LoVo (cell line): ENCODE results near the gene CD40.
"Not testable (repeated sequence)": the region's sequence is repeated elsewhere in the genome, so short reads cannot be mapped to it uniquely, and the experiment has no call there.

Experiments used
- DNase-seq: peaks from one replicate; pipeline ENCODE4 v3.0.0-alpha.2; 2016; ENCODE audit warnings: low spot score

CD40 gene

GRCh38 chr20:46117704-46118467 is at the start of gene CD40:
CD40 (plus strand) TSS chr20:46118314; CDS start chr20:46118344, 30 bp downstream.
- DNase-seq: no peak

- no peak for DNase-seq
Observed at GRCh38 chr20:46070215-46070900, 47.8 kb upstream of the CD40 start.

DNA sequence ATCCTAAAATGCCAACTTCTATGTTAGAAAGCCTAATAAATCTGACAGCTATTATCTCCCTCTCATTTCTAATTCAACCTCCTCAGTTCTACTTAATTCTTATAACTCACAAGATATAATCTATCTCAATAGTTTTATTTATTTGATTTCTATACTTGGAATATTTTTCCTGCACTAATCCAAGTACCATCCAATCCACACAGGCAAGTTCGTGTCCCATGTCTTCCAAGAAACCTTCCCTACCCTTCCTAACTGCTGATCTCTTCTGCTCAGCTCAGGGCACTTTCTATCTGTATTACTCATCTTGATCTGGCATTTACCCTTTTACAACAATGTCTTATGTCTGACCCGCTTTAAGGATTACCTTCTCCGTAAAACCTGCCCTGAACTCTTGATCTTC is 46.5 kb upstream of the CD40 start:
- no peak for DNase-seq

GRCh38 chr20:46073024-46073423 is 45.1 kb upstream of the CD40 start:
- DNase-seq: no peak

- no peak for DNase-seq
Observed at GRCh38 chr20:46073443-46073842, 44.7 kb upstream of the CD40 start.

GRCh38 chr20:46074006-46074405 is 44.1 kb upstream of the CD40 start:
- no peak for DNase-seq

GRCh38 chr20:46076806-46077205 is 41.3 kb upstream of the CD40 start:
- DNase-seq: no peak

DNA sequence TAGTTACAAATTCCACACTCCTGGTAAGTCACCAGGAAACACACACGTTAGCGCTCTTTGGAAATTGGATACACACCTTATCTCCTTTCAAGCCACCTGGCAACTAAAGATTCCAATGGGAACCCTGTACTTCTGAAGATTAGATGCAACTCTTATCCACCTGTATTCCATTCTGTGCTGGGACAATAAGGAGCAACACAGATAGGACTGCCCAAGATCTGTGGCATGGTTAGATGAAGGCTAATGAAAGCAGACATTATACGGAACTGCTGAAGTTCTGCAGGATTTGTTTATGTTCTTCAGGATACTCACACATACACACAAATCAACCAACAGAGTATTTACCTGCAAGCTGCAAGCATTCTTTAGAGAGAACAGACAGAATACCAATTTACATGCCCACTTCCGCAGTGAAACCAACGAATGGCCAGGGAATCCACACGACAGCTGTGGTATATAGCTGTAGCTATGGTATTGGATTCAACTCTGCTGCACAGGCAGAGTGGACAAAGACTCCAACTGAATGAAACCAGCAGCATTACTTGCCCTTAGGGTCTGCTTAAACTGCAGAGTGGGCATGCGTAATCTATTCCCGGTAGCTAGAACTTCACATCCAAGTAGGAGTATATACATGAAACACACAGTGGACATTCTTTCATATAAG is 40.3 kb upstream of the CD40 start:
- no peak for DNase-seq

GRCh38 chr20:46078954-46079353 is 39.2 kb upstream of the CD40 start:
- DNase-seq: no peak

DNA sequence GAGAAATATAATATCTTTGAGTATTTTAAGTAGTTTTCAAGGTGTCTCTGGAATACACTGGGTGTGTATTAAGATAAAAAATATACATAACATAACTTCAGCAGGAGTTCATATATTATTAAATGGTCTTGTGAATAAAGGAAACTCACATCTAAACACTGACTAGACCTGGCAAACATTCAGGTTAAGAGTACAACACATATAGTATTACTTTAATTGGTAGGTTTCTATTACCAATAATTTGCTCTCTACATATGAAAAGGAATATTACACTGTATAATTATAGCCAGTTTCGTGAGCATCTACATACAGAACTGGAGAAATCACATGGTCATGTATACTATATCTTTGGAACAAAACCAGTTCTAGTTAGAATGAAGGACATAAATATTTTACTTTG is 37.0 kb upstream of the CD40 start:
- no peak for DNase-seq

GRCh38 chr20:46083101-46083500 is 35.0 kb upstream of the CD40 start:
- DNase-seq: no peak

DNA sequence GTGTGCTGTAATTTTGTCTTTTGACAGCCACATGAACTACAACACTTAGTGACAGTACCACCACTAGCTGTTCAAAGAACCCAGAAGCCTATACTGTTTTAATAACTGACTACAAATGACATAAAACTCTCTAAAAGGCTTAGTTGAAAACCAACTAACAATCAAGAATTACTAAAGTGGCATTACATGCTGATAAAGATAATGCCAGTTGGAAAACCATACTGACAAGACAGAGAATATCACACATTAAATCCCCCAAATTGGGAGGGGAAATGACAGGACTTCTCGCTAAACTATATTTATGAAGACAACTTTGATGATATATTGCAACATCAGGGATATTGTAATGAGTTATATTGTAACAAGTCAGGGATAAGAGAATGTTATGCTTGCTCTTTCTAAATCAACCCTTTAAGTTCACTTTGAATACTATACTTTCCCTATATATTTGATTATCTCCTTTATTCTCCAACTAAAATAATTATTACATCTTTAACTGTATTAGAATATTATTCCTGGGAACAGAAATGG is 34.5 kb upstream of the CD40 start:
- DNase-seq: no peak

DNA sequence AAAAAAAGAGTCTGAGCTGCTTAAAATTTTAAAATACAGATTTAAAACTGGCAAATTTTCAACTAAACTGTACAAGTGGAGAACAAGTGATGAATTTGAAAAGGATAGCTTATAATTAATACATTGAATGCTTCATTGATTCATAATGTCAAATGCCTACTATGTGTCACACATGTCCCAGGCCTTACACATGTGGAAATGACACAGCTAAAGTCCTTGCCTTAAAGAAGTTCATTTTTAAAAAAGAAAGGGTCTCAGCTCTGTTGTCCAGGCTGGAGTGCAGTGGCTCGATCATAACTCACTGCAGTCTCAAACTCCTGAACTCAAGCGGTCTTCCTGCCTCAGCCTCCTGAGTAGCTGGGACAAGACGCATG is 33.3 kb upstream of the CD40 start:
- no peak for DNase-seq

DNA sequence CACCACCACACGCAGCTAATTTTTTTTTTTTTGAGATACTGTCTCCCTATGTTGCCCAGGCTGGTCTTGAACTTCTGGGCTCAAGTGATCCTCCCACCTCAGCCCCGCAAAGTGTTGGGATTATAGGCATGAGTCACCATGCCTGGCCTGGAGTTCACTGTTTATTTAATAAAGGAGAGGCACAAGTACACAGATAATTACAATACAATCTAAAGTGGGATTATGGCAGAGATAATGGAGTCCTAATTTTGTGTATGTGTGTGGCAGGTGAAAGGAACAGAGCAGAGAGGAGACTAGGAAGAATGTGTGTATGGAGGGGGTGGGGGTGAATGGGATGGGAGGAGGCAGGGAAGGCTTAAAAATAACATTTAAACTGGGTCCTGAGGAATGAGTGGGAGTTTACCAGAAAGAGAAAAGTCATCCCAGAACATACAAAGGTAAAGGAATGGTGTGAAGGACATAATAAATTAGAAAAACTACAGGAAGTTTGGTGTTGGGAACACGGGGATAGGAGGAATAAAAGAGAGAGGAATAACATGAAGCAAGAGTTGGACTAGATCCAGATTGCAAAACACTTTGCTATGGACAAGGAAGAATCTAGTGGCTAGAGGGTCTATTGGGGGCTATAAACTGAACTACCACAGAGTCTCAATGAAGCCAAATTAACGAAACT is 32.8 kb upstream of the CD40 start:
- DNase-seq: peak; percentile 67

GRCh38 chr20:46087161-46087560 is 31.0 kb upstream of the CD40 start:
- no peak for DNase-seq

- DNase-seq: peak; percentile 9
Observed at GRCh38 chr20:46088409-46089166, 29.5 kb upstream of the CD40 start.

- no peak for DNase-seq
Observed at GRCh38 chr20:46089167-46089416, 29.0 kb upstream of the CD40 start.

DNA sequence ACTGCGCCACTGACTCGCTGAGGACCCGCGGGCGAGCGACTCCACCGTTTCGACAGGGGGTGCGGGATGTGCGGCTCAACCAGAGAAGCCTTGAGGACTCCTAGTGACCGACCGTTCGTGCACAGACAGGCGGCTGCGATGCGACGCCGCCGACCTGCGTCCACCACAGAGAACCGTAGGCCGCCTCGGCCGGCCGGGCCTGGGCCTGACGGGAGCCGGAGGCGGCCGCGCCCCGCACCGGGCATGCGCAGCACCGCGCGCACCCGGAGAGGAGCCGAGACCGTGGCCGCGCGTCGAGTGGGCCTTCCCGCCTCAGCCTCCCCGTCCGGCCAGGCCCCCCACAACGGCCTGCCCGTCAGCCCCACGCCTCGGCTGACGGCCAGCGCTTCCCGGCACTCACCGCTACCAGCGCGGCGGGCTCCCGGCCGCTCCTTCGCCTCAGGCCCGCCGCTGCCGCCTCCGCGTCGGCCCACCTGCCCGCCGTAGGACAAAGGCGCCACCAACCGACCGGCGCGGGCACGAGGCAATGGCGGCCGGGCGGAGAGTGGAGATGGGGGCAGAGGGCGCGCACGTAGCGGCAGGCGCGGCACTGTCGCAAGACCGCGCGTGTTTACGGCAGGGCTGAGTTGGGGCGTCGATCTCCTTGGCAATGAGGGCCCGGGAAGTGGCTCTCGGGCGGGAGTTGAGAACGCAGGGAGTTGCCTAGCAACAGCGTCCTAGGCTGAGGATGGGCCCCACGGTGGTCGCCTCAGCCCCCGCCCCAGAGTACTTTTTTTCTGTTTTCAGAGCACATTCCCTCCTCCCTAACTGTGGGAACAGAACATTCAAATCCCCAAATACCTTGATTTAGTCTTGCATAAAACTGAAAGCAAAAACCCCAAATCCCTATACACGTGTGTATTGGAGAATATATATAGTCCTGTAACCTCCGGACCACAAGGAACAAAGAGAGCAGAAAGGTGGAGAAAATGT is 28.4 kb upstream of the CD40 start, which contains the start of gene NCOA5:
TSS of gene NCOA5 (minus strand) at position 546 of the 972 bp plus-strand sequence. CDS start 10,538 bp downstream, outside the sequence.
- peak; percentile 95 for DNase-seq

GRCh38 chr20:46091622-46092535 is 26.2 kb upstream of the CD40 start:
- not testable (repeated sequence) for DNase-seq
